Stimulated activated CD4-positive, alpha-beta T cell treated with anti-CD3 and anti-CD28 coated beads, Interleukin-2, amount 100 ng/mL, for 24 hours (primary cell): Measurements from ENCODE around the gene PIRT.
"Not testable (repeated sequence)": the region's sequence is repeated elsewhere in the genome, so short reads cannot be mapped to it uniquely, and the experiment has no call there.

Source experiments
- DNase-seq, 2 donors: peaks; one replicate each; pipeline ENCODE4 v3.0.0-alpha.2; 2020

The PIRT gene

DNA sequence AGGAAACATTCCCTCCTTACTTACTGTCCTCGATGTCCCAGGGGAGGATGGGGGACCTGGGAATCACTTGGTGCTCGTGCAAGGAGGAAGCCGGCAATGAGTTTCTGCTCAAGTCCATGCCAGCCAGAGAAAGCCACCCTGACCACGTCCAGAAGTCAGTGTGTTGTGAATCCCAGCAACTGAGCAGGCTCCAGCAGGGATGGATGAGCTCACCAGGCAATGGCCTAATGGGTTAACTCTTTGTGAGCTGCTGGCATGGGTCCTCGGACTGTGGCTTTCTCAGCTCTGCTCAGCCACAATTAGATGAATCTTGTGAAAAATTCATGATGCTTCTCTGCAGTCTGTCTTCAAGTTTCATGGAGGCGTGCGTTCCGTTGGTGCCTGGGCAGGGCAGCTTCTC, at the start of gene PIRT:
PIRT (minus strand) TSS at position 167 of the 400 bp plus-strand sequence. CDS start 12,442 bp downstream, outside the sequence.
- DNase-seq, result no peak

DNA sequence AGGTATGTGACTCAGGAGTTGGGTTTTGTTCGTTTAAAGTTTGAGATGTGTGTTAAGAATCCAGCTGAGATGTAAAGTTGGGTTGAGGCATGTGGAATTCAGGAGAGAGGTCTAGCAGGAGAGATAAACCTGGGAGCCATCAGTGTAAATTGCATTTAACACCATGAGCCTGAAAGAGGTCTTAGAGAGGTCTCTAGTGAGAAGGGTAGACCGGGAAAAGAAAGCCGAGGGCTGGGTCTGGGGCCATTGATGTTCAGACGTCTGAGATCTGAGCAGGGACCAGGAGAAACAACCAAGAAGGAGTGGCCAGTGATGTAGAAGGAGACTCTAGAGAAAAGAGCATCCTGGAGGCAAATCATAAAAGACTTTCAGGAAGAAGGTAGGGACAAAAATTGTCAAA, 44.1 kb upstream of the PIRT start:
- no peak for DNase-seq

DNA sequence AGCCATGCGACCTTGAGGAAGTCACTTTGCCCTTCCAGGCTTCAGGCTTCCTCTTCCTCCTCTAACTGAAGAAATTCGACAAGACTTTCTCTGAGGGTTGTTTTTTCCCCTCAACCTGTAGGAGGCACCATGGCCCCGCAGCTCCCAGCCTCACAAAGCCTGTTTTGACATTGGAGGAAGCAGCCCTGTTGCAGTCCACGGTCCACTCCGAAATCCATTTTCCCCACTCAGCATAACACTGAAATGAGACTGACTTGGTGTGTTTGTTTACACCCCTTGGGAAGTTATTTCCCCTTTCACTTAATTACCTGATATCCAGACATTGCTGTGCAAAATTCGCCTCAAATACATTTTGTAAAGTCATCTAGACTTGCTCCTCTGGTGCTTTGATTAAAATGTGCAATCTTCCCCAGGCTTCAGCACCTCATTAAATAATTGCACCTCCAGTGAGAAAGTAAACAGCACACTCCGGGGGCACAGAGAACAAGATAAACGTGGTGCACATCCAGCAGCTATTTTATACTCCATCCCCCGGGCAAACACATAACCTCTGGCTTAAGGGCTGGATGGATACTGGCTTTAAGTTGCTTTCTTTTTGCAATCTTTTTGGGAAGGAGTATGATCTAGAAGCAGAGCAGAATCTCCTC, 41.4 kb upstream of the PIRT start:
- DNase-seq, result peak in 1 of 2 donors; percentile 2

DNA sequence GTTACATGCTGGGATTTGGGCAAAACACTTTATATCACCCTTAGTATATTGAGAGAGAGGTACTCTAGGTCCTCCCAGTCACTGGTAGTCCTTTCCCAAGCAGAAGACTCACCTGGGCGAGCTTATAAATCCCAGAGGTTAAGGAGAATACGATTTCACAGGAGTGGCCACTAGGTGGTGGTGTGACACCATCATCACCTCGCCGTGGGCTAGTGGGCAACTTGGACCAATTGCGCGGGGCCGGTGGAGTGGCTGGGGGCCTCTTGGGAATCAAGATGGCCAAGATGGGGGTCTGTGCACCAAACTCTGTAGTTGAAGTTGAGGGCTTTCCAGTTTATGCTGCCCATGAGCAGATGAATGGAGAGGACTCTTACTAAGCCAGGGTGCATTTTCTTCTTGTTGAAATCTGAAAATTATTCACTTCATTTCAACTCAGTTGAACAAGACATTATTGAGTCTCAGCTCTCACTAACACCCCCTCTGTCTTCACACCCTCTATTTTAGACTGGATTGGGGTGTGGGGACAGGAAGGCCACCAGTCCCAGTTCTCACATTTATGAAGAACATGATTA, 38.2 kb upstream of the PIRT start:
- peak; percentile 21 to 40 for DNase-seq

DNA sequence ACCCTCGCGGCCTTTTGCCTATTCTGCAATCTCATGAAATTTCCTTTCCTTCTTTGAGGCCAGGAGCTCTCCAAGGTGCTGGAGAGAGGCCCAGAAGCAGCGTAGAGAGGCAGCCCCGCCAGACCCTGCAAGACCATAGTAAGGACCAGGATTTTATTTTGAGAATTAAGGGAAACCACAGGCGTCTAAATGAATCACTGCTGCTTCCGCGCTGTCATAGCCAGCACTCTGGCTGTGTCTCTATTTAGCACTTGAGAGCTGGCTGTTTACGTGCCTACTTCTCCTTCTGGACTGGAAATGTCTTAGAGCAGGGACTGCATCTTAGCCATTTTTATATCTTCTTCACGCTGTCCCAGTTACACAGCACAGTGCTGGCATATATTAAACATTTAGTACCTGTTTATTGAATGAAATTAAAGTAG, 37.6 kb upstream of the PIRT start:
- peak in 1 of 2 donors; percentile 7 for DNase-seq

DNA sequence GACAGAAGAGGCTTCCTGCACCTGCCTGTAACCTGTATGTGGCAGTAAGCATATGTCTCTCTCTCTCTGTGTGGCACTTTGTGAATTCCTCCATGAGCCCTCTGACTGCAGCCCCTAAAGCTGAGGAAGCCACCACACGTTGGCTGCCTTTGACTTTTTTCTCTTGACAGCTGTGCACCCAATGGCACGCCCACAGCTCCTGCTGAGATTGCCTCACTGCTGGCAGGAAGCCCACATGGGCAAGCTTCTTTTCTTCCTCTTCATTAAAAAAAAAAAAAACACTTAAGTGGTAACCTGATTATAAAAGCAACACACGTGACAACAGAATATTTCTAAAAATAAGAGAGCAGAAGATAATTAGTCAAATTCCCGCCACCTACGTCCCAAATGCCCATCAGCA, 34.0 kb upstream of the PIRT start:
- no peak for DNase-seq

DNA sequence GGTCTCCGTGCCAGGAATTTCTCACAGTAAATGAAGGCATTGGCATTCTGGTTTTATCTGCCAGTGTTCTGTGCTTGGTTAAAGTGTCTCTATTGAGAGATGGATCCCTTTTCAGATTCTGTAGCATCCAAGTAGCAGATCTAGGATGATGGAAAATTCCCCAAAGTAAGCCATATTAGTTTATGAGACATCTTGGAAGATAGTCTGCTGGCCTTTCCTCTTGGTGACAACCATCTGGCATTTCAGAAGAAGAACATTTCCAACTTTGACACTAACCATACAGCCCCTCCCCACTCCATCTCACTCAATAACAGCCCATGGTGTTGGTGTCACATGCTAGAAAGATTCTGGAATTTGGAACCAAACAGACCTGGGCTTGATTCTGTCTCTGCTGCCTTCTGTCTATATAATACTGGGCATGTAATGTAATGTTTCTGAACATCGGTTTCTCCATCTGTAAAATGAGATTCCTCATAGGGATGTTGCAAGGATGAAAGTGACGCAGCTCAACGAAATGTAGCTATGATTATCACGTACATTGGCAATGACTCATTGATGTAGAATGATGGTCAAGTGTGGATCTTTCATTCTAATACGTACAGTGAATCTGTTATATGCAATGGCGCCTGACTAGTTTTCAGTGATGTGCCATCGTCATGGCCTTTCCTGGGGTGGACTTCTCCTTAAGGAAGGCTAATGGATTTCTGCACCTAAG, 32.6 kb upstream of the PIRT start:
- DNase-seq, result no peak

DNA sequence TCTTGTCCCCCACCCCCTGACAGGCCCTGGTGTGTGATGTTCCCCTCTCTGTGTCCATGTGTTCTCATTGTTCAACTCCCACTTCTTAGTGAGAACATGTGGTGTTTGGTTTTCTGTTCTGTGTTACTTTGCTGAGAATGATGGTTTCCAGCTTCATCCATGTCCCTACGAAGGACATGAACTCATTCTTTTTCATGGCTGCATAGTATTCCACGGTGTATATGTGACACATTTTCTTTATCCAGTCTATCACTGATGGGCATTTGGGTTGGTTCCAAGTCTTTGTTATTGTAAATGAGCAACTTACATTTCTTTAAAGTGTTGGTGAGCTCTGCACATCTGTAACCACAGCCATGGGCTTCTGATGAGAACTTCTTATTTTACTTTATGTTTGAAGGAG, 30.9 kb upstream of the PIRT start:
- DNase-seq, result not testable (repeated sequence)

DNA sequence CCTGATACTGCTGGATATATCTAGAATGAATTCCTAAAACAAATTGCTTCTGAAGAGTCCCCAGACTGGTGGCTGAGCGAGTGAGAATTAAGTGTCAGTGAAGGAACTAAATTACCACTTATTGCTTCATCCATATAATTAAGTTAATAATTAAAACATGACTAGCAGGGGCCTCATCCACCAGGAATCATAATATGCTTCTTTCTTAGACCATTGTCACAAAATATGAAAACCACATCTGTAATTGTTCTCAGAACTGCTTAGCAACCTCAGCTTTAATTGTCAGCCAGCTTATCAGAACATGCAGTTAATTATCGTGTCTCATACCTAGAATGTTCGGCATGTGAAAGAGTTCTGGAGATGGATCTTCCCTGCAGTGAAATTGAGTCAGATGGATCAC, 21.2 kb upstream of the PIRT start:
- no peak for DNase-seq

DNA sequence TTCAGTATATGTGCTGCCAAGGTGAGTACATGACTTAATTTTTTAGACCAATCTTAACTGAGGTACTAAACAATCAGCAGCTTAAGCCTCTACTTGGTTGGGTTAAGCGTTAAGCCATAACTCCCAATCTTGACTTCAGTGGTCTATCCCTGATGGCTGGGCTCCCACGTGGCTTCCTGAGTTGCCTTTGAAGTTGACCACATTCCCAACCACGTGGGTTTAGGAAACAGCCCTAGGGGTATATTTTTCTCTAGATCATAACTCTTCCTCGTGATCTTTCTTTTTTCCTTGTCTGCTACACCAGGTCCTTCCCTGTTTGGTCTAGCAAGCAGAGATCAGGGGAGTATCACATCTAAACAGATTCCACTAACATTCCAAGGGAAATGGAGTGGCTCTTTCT, 20.1 kb upstream of the PIRT start:
- DNase-seq, result no peak

DNA sequence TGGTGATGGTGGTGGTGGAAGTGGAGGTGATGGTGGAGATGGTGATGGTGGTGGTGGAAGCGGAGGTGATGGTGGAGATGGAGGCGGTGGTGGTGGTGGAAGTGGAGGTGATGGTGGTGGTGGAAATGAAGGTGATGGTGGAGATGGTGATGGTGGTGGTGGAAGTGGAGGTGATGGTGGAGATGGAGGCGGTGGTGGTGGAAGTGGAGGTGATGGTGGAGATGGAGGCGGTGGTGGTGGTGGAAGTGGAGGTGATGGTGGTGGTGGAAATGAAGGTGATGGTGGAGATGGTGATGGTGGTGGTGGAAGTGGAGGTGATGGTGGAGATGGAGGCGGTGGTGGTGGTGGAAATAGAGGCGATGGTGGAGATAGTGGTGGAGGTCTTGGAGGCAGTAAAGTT, 8.7 kb upstream of the PIRT start:
- not testable (repeated sequence) for DNase-seq

DNA sequence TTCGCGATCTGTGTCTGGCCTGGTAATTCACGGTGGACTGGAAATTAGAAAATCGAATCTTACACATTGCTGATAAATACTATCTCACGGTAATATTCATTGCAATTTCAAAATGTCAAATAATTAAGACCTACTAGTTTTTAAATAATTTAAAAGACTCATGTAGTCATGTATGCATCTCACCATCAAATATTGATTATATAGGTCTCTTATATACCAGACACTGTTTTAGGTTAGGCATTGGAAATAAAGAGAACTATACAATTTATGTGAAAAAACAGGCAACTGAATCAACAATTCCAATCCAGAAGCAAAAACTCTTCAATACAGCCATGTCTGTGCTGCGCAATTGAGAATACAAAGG, 7.5 kb upstream of the PIRT start:
- no peak for DNase-seq

DNA sequence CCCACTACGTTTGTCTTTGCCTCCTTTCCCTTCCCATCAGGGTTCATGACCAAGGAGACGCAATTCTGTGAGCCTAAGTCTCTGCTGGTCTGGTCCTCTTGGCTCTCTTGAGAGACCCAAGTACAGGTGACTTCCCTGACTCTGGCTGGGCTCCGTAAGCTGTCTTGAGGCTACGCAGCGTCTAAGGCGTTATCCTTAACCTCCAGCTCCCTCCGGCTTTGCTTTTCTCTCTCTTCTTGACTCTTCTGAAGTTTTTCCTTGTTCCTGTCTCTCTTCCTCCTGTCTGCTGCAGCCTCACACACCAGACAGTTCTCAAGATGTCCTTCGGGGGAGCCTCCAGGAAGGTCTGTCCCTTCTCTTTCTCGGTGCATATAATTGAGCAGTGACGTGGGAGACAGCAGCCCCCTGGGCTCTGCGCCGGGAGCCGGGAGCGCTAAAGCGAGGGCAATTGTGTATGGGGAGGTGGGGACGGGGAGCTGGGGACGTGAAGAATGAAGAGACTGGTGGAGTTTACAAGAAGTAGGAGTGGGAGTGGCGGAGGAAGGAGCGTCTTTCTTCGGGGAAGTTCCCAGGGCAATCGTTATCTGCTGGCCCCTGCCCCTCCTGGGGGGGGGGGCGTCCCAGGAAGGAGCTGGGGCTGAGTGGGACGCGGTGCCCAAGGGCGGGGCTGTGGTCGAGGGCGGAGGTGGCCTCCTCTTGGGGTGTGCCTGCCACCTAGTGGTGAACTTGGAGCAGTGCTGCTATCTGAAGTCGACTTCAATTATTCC, 6.9 kb upstream of the PIRT start:
- peak; percentile 75 for DNase-seq

DNA sequence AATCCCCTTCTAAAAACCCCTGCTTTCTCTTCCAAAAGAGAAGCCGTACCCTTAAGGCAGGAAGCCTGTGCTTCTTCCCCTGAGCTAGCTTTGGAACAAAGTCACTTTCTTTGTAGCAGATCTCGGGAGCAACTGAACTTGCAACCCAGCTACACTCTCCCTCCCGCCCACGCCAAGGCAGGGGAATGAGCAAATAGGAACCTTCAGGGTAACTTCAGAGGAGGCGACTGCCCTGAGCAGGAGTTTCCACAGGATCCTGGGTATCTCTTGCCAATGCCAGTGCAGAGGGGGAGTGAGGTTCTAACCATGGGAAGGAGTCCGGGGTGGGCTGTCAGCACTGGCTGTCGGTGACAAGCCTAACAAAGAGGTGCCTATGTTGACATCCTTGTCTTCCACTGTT, 5.9 kb upstream of the PIRT start:
- DNase-seq, result peak in 1 of 2 donors; percentile 11

DNA sequence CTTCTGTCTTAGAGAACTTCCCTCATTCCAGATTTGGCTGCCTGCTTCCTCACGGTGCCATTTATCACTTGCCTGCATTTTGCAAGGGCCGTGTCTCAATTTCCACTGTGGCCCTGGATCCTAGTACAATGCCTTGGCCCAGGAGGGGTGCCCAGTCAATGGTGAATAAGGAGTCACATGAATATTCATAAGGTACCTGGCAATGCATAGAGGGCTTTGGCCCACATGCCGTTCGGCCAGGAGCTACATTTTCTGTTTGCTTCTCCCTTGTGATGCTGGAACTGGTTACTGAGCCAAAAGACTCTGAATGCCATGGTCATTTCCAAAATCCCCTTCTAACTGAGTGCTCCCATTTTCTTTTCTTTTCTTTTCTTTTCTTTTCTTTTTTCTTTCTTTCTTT, 4.8 kb upstream of the PIRT start:
- DNase-seq, result no peak

DNA sequence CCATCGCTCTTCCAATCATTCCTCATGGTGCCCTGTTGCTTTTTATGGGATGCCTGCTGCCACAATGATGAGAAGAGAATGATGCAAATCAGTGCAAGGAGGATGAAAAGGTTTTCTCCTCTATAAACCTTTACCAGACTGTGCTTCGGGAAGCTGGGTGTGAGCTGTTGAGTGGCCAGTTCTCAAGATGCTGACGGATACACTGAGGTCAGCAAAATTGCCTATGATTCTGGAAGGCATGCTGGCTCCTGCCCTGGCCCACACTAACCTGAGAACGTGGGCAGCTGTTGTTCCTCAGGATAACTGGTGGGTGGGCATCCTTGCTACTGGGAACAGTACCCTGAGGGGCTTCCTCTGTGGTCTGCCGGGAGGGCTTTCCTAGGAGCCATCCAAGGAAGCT, 795 bp upstream of the PIRT start:
- DNase-seq, result no peak

DNA sequence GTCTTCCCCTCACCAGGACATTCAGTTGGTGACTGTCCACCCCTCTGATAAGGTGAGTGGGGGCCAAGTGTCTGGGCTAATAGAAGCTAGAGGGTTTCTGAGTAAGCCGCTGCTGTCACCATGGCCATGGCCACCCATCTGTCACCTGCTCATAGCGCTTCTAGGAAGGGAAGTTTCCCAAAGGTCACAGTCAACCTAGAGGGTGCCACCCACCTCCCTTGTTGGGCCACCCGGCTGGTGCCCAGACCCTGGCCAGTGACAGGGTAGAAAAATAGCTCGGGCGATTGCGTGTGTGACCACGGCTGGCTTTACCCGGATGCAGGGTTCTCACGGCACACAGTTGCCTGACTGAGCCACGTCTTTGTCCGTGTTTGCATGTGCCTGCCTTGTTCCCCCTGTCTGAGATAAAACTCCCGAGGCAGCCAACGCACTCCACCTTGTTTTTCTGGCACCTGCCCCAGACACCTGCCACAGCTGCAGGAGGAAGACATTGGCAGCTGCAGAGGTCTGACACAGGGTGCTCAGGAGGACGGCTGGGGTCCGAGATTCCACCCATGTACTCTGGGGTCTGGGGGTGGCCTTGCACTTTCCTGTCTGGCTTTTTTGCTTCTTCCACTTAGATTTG, 809 bp downstream of the PIRT start:
- no peak for DNase-seq

DNA sequence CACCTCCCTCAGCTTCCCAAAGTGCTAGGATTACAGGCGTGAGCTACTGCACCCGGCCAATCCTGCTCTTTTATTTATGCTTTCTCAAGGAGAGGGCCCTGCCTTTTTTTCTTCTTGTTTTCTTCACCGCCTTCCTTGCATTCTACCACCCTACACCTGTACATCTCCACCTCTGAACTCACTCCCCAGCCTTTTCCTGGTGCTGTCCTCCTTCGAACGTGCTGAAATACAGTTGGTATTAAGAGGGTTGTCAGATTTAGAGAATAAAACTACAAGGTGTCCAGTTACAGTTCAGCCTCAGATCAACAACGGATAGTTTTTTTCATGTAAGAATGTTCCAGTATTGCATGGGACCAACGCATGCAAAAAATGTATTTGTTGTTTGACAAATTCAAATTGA, 1.7 kb downstream of the PIRT start:
- no peak for DNase-seq

DNA sequence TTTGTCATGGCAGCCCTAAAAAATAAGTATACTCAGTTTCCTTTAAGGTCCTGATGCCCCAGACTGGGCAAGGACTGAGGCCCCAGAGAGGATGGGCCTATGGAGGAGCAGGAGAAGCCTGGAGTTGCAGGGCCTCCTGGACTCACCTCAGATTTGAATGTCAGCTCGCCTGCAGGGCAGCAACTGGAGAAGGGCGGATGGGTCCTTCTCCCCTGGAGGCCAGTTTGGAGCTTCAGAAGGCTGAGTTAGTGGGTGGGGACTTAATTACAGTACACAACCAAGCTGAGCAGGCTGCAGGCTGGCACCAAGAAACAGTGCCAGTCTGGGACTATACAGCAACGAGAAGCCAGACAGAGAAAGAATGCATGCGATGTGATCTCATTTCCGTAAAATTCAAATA, 6.2 kb downstream of the PIRT start:
- DNase-seq, result no peak

DNA sequence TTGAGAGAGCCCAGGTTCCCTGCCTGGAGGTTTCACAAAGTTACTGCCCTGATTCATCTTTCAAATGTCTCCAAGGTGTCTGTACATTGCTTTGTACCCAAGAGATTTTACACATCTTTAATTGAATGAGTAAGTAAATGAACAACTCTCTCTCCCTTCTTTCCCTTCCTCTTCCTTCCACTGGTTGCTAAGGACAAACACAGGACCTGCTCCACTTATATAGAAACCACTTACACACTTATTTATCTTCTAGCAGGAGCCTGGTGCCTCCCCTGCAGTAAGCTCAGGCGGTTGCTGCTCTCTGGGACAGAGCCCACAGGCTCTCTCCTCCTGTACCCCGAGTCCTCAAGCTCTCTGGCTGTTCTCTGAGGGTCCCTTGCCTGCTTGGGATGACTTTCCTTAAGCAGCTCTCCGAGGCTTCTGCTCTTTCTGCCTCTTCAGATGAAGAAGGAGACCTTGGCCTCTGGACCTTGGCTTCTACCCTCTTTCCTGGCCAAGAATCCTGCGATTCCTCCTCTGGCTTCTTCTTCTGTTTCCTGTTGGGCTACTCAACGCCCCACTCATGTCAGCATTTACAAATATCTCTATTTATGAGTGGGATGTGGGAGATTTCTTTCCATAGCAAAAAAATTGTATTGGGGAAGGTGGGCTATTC, 9.9 kb downstream of the PIRT start:
- no peak for DNase-seq

DNA sequence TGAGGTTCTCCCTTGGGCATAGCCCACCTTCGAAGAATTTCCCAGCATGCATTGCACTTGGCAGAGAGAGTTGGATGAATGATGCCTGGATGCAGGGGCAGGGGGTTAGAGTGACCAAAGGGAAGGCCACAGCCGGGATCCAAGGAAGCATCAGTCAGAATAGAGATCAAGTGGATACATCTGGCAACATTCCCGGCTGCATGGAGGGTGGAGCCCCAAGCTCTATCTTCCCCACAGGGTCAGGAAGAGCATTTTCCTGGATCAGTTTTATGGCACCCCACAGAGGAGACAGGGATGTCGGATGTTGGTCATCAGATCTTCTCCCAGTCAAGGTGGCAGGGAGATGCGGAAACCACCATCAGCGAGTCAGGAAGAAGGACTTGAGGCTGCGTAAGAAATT, 13.0 kb downstream of the PIRT start:
- no peak for DNase-seq

DNA sequence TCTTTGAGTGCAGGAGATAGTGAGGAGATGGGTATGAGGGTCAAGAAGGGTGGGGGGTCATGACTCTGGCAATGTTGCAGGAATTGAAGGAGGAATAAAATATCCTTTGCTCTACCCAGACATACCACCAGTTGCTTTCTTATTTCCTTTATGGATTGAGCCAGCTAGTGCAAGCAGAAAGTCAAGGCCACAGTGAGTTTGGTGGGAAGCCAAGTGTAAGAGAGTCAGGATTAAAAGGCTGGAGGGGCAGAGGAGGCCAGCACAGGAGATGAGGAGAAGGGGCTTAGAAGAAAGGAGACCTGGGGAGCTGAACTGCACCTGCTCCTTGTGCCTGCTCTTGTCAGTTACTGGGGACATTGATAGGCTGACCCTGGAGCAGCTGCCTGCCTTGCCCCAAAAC, 16.1 kb downstream of the PIRT start:
- DNase-seq, result no peak

DNA sequence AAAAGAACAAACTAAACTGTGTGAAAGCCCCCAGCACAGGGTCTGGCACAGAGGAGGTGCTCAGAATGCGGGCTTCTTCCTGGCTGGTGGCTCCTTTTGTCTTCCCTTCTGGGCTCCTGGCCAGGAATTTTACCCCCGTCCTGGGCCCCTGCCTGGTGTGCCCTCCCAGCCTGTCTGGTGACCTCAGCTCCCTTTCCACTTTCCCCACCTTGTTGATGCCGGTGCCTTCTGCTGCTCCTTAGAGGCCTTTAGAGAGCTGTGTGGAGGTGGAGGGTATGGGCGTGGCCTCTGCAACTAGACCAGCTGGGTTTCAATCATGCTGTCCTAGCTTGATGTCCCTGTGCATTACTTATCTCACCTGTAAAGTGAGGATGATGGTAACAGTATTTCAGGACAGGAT, 16.8 kb downstream of the PIRT start:
- no peak for DNase-seq
